OCI-LY3 (cell line): ENCODE data around the gene CTNNA1.

Experiments
- CTCF ChIP-seq: fragments of 200-600, 300-600 bp; sonication (generic); IDR thresholded peaks from 2 replicates; pipeline ENCODE4 v1.5.1; 2014; ENCODE audit warnings: antibody characterized with exemption, low read length, low read depth
- EZH2phosphoT487 ChIP-seq: fragments of 200-600 bp; shearing (Covaris generic); IDR thresholded peaks from 2 replicates; pipeline ENCODE4 v1.6.1; 2018; ENCODE audit warnings: antibody characterized with exemption, mixed run types, low read depth

GRCh38 chr5:138739938-138740337 is 13.3 kb upstream of the CTNNA1 start:
- TF ChIP-seq CTCF (no peak), EZH2phosphoT487 (no peak)
